ENCODE results near the gene FGGY.
A peak's percentile ranks its signal among the peaks of the same experiment; 100 is the strongest.

The FGGY gene

GRCh38 chr1:59315529-59316463 is 18.9 kb downstream of the FGGY start:
- FAIRE-seq (no peak), DNase-seq (ENCODE audit: low spot score) (no peak)

GRCh38 chr1:59316497-59317128 is 19.7 kb downstream of the FGGY start:
- FAIRE-seq (no peak), DNase-seq (ENCODE audit: low spot score) (no peak)

GRCh38 chr1:59317343-59317742 is 20.4 kb downstream of the FGGY start:
- FAIRE-seq: no peak
- DNase-seq (ENCODE audit: low spot score): no peak

GRCh38 chr1:59317780-59318179 is 20.9 kb downstream of the FGGY start:
- FAIRE-seq: no peak
- no peak for DNase-seq (ENCODE audit: low spot score)

- no peak for DNase-seq (ENCODE audit: low spot score)
- no peak for FAIRE-seq
Observed at GRCh38 chr1:59318271-59318860, 21.5 kb downstream of the FGGY start.

- DNase-seq (ENCODE audit: low spot score): no peak
- no peak for FAIRE-seq
Observed at GRCh38 chr1:59322394-59322793, 25.5 kb downstream of the FGGY start.

- no peak for FAIRE-seq
- no peak for DNase-seq (ENCODE audit: low spot score)
Observed at GRCh38 chr1:59322814-59323213, 25.9 kb downstream of the FGGY start.

- FAIRE-seq: no peak
Observed at GRCh38 chr1:59323879-59324278, 27.0 kb downstream of the FGGY start.

GRCh38 chr1:59328353-59328752 is 31.5 kb downstream of the FGGY start:
- FAIRE-seq (no peak), DNase-seq (ENCODE audit: low spot score) (no peak)

More at GRCh38 chr1:59323879-59324278, 27.0 kb downstream of the FGGY start:
- DNase-seq (ENCODE audit: low spot score): no peak

GRCh38 chr1:59329412-59330053 is 32.6 kb downstream of the FGGY start:
- DNase-seq (ENCODE audit: low spot score): no peak
- FAIRE-seq: no peak

- no peak for FAIRE-seq
- no peak for DNase-seq (ENCODE audit: low spot score)
Observed at GRCh38 chr1:59331686-59332620, 35.1 kb downstream of the FGGY start.

- DNase-seq (ENCODE audit: low spot score): peak; percentile 37
- no peak for FAIRE-seq
Observed at GRCh38 chr1:59332983-59333382, 36.1 kb downstream of the FGGY start.

- DNase-seq (ENCODE audit: low spot score): no peak
- FAIRE-seq: no peak
Observed at GRCh38 chr1:59333626-59334277, 36.9 kb downstream of the FGGY start.

- DNase-seq (ENCODE audit: low spot score) (no peak), FAIRE-seq (no peak)
Observed at GRCh38 chr1:59340411-59341307, 43.8 kb downstream of the FGGY start.

GRCh38 chr1:59342801-59343575 is 46.1 kb downstream of the FGGY start:
- DNase-seq (ENCODE audit: low spot score) (no peak), FAIRE-seq (no peak)

GRCh38 chr1:59343576-59343840 is 46.6 kb downstream of the FGGY start:
- DNase-seq (ENCODE audit: low spot score) (no peak), FAIRE-seq (no peak)

- FAIRE-seq (no peak), DNase-seq (ENCODE audit: low spot score) (no peak)
Observed at GRCh38 chr1:59345221-59345620, 48.3 kb downstream of the FGGY start.

GRCh38 chr1:59346429-59346828 is 49.5 kb downstream of the FGGY start:
- no peak for FAIRE-seq
- DNase-seq (ENCODE audit: low spot score): no peak

GRCh38 chr1:59349101-59349500 is 52.2 kb downstream of the FGGY start:
- FAIRE-seq: no peak

More at GRCh38 chr1:59349101-59349500, 52.2 kb downstream of the FGGY start:
- no peak for DNase-seq (ENCODE audit: low spot score)
